ENCODE measurements around the gene NOL9. TPM values are rescaled to one million over a fixed set of nuclear protein-coding genes. Genes with fewer than 3 reads are reported as not detected.

The NOL9 gene
- total RNA-seq, 1 donor from 2014 or later = 16.7 TPM

DNA sequence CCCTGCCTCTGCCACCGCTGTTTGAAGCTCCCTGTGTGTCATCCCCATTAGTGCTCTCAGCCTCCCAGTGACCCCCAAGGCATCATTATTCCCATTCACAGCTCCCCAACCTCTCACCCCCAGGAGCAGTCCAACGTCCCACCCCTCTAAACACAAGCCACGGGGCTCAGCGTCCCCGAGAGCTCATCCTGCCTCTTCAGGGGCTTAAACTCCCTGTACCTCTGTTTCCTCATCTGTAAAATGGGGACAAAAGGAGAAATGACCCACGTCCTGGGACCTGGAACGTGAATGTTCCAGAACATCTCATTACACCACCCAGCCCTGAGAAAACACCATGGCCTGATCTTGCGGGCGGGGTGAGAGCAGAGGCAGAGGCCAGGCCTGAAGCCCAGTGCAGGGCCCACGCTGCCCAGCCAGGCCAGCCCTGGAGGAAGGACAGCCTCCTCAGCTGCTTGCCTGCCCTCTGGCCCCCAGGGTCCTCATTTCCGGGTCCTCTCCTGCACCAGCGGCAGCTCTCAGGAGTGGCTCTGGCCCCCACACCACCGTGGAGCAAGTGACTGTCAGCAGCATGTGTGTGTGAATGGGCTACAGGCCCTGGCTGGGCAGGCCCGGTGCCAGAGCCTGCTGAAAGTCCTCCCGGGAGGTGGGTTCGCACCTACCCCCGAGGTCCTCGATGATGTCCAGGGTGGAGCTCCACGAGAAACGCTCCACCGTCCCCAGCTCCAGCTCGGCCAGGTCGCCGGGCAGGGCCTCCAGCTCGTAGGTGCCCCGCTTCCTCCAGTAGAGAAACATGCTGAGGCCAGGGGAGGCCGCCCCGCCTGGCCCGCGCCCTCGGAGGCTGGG lies 48.7 kb downstream of the NOL9 start:
- H3K9me3 ChIP-seq = no peaks in the 10 kb centered on the region
- H3K27ac ChIP-seq = no peak overlapping the region
- no peak for DNase-seq (ENCODE audit: extremely low spot score in 2 of 2)
- H3K4me1 ChIP-seq = peaks cover 6% of the 10 kb centered on the region
- H3K27me3 ChIP-seq = no peaks in the 10 kb centered on the region
- intact Hi-C loops (cut with DNase I) = no loop called here
- H3K36me3 ChIP-seq = no peaks in the 10 kb centered on the region
- TF ChIP-seq POLR2A (IDR thresholded peaks at IDR 0.05) = no peak
- no peak for TF ChIP-seq POLR2AphosphoS5 (IDR thresholded peaks at IDR 0.05; ENCODE audit: insufficient read depth in 1 of 2, low read depth in 1 of 2)
- no peak overlapping the region for H3K4me3 ChIP-seq

DNA sequence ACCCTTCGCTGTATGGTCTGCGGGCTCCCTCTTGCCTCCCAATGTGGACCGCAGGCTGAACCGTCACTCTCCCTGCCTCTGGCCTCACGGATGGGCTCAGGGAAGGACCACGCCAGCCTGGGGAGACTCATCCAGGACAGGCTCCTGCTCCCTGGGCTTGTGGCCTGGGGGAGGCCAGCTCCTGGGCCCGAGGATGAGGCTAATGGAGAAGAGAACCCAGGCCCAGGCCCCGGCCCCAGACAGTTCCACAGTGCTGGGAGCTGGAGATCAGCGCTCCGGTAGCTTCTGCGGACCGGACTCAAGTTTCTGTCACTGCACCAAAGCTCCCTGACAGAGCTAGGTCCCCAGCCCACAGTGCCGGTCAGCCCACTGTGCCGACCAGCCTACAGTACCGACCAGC lies 49.4 kb downstream of the NOL9 start:
- intact Hi-C loops (cut with DNase I) = no loop called here
- Histone ChIP-seq H3K4me3 (no peak overlapping the region), H3K4me1 (peaks cover 6% of the 10 kb centered on the region), H3K27me3 (no peaks in the 10 kb centered on the region), H3K27ac (no peak overlapping the region), H3K36me3 (no peaks in the 10 kb centered on the region), H3K9me3 (no peaks in the 10 kb centered on the region)
- no peak for TF ChIP-seq POLR2A (IDR thresholded peaks at IDR 0.05)
- TF ChIP-seq, protein P1, sequence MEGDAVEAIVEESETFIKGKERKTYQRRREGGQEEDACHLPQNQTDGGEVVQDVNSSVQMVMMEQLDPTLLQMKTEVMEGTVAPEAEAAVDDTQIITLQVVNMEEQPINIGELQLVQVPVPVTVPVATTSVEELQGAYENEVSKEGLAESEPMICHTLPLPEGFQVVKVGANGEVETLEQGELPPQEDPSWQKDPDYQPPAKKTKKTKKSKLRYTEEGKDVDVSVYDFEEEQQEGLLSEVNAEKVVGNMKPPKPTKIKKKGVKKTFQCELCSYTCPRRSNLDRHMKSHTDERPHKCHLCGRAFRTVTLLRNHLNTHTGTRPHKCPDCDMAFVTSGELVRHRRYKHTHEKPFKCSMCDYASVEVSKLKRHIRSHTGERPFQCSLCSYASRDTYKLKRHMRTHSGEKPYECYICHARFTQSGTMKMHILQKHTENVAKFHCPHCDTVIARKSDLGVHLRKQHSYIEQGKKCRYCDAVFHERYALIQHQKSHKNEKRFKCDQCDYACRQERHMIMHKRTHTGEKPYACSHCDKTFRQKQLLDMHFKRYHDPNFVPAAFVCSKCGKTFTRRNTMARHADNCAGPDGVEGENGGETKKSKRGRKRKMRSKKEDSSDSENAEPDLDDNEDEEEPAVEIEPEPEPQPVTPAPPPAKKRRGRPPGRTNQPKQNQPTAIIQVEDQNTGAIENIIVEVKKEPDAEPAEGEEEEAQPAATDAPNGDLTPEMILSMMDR (IDR thresholded peaks at IDR 0.05) = no peak
- TF ChIP-seq POLR2AphosphoS5 (IDR thresholded peaks at IDR 0.05; ENCODE audit: insufficient read depth in 1 of 2, low read depth in 1 of 2) = no peak
- no peak for DNase-seq (ENCODE audit: extremely low spot score in 2 of 2)

GRCh38 chr1:6503884-6504602 lies 50.3 kb downstream of the NOL9 start:
- intact Hi-C loops (cut with DNase I) = no loop called here
- no peaks in the 10 kb centered on the region for H3K27me3 ChIP-seq

GRCh38 chr1:6502000-6502891 lies 52.1 kb downstream of the NOL9 start:
- no peaks in the 10 kb centered on the region for H3K27me3 ChIP-seq
- DNase-seq (ENCODE audit: extremely low spot score in 2 of 2) = no peak
- H3K36me3 ChIP-seq = no peaks in the 10 kb centered on the region
- TF ChIP-seq, protein P1 (IDR thresholded peaks at IDR 0.05) = no peak
- TF ChIP-seq POLR2AphosphoS5 (IDR thresholded peaks at IDR 0.05; ENCODE audit: insufficient read depth in 1 of 2, low read depth in 1 of 2) (no peak), POLR2A (IDR thresholded peaks at IDR 0.05) (no peak)
- no peaks in the 10 kb centered on the region for H3K9me3 ChIP-seq
- intact Hi-C loops (cut with DNase I) = no loop called here
- H3K4me1 ChIP-seq = peaks cover 14% of the 10 kb centered on the region
- H3K27ac ChIP-seq = no peak overlapping the region
- no peak overlapping the region for H3K4me3 ChIP-seq

More at GRCh38 chr1:6503884-6504602, 50.3 kb downstream of the NOL9 start:
- TF ChIP-seq POLR2A (IDR thresholded peaks at IDR 0.05) (no peak), POLR2AphosphoS5 (IDR thresholded peaks at IDR 0.05; ENCODE audit: insufficient read depth in 1 of 2, low read depth in 1 of 2) (no peak)
- TF ChIP-seq, protein P1 (IDR thresholded peaks at IDR 0.05) = no peak
- no peak overlapping the region for H3K27ac ChIP-seq
- H3K36me3 ChIP-seq = no peaks in the 10 kb centered on the region
- no peaks in the 10 kb centered on the region for H3K9me3 ChIP-seq
- DNase-seq (ENCODE audit: extremely low spot score in 2 of 2) = no peak
- no peak overlapping the region for H3K4me3 ChIP-seq
- H3K4me1 ChIP-seq = peaks cover 6% of the 10 kb centered on the region

GRCh38 chr1:6501279-6501813 lies 53.0 kb downstream of the NOL9 start:
- intact Hi-C loops (cut with DNase I) = no loop called here
- no peak overlapping the region for H3K27ac ChIP-seq
- H3K4me1 ChIP-seq = peaks cover 21% of the 10 kb centered on the region
- no peaks in the 10 kb centered on the region for H3K36me3 ChIP-seq
- TF ChIP-seq POLR2AphosphoS5 (IDR thresholded peaks at IDR 0.05; ENCODE audit: insufficient read depth in 1 of 2, low read depth in 1 of 2) = no peak
- TF ChIP-seq, protein P1 (IDR thresholded peaks at IDR 0.05) = no peak
- no peak for TF ChIP-seq POLR2A (IDR thresholded peaks at IDR 0.05)
- no peak for DNase-seq (ENCODE audit: extremely low spot score in 2 of 2)
- no peaks in the 10 kb centered on the region for H3K27me3 ChIP-seq
- no peaks in the 10 kb centered on the region for H3K9me3 ChIP-seq
- H3K4me3 ChIP-seq = no peak overlapping the region

Measured in vagina (tissue), 2 donors.